ENCODE measurements around the gene PRDM16. TPM values are rescaled to one million over a fixed set of nuclear protein-coding genes. Genes with fewer than 3 reads are reported as not detected.

PRDM16 gene
- total and polyA plus RNA-seq, 2 of the 8 experiments (the other 6 are each of a cell fraction or from before 2014, with no cell fraction given): 0.39 to 0.43 TPM

DNA sequence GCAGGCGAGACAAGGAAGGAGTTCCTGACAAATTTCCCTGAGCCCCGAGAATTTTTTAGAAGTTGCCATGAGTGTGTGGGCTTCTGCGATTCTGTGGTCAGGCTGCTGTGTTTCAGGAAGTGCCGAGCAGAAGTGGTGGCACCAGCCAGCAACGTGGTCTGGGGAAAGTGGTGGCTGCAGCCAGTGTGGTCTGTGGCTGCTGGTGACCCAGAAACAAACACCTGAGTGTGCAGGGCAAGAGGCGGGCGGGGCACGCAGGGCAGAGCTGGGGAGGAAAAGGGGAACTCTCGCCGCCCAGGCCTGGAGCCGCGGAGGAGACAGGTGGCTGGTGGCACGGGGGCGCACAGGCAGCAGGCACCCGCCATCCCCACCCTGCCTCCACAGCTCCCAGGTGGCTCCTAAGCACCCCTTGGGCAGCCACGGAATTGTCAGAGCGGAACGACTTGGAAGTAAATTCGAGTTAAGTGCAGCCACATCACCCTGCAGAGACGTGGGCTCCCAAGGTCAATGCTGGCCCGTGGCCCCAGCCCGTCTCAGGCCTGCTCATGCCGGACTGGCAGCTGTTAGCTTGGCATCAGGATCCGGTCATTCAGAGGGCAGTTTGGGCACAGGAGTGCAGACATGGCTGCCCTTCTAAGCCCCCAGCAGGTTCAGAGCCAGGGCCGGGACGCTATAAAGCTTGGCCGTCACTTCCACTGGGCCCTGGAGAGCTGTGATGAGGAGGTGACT, 25.1 kb downstream of the PRDM16 start:
- no peaks in the 10 kb centered on the region; a peak in 1 of 7 replicates for H3K27me3 ChIP-seq (replicated peaks in 1 of 4; ENCODE audit: control insufficient read depth in 3 of 4, extremely low read depth in 1 of 4, insufficient read depth in 3 of 4, low read length in 3 of 4)
- H3K4me3 ChIP-seq (ENCODE audit: extremely low read depth in 1 of 4, insufficient read depth in 2 of 4, low read depth in 3 of 4, low read length in 4 of 4): no peak overlapping the region
- CTCF ChIA-PET (ENCODE audit: partially characterized antibody): interaction anchor here (0.6 kb wide), 1 partner anchor 70 kb away, joined by 3 read pairs; no protein-coding TSS in a partner anchor
- H3K23ac ChIP-seq (ENCODE audit: insufficient read length): no peak overlapping the region
- no peak overlapping the region for H3K4me2 ChIP-seq (ENCODE audit: insufficient read depth in 1 of 2, low read depth in 2 of 2, low read length in 2 of 2)
- no peak overlapping the region for H2BK120ac ChIP-seq (replicated peaks; ENCODE audit: low read depth, low read length)
- H3K23me2 ChIP-seq (ENCODE audit: low read depth, low read length): no peaks in the 10 kb centered on the region
- no peaks in the 10 kb centered on the region for H4K20me1 ChIP-seq (replicated peaks in 1 of 2; ENCODE audit: control insufficient read depth in 1 of 2, insufficient read depth in 2 of 2, low read length in 2 of 2)
- no peak overlapping the region for H3K27ac ChIP-seq (ENCODE audit: low read depth, low read length)
- no peak overlapping the region for H3K4ac ChIP-seq (replicated peaks; ENCODE audit: insufficient read length, low read depth, low read length)
- H2BK15ac ChIP-seq (ENCODE audit: low read length): no peak overlapping the region
- no peaks in the 10 kb centered on the region for H3K79me2 ChIP-seq (ENCODE audit: control insufficient read depth in 1 of 2, insufficient read depth in 2 of 2, low read length in 2 of 2)
- no peak overlapping the region for H4K91ac ChIP-seq (replicated peaks; ENCODE audit: insufficient read length, low read length)
- no peak overlapping the region for H2AFZ ChIP-seq (ENCODE audit: low read length)
- H2AK5ac ChIP-seq (ENCODE audit: low read depth, low read length): no peak overlapping the region
- H3K18ac ChIP-seq (ENCODE audit: extremely low read depth, low read length): no peak overlapping the region
- H3K36me3 ChIP-seq (ENCODE audit: control insufficient read depth in 2 of 4, insufficient read depth in 4 of 4, low read length in 3 of 4): no peaks in the 10 kb centered on the region
- H2BK5ac ChIP-seq (ENCODE audit: low read depth, low read length): no peak overlapping the region
- no peaks in the 10 kb centered on the region; a peak in 1 of 7 replicates for H3K4me1 ChIP-seq (replicated peaks in 1 of 4; ENCODE audit: control insufficient read depth in 3 of 4, insufficient read depth in 4 of 4, low read length in 3 of 4)
- no peak for DNase-seq (ENCODE audit: low read depth in 1 of 2, low spot score in 2 of 2)
- H3K79me1 ChIP-seq (ENCODE audit: low read depth, low read length): no peaks in the 10 kb centered on the region
- no peak overlapping the region for H3K56ac ChIP-seq (replicated peaks; ENCODE audit: insufficient read length, low read depth, low read length)
- H3K14ac ChIP-seq (ENCODE audit: insufficient read length): no peak overlapping the region
- H4K8ac ChIP-seq (ENCODE audit: extremely low read depth, insufficient read depth, low read length): 0 out of 2 replicates have a peak overlapping the region, but pooled peaks have one; percentile 14
- no peak overlapping the region for H2BK20ac ChIP-seq (ENCODE audit: low read length)
- no peak for FAIRE-seq
- no peak overlapping the region for H4K5ac ChIP-seq (ENCODE audit: insufficient read length, low read depth, low read length)
- H3K9ac ChIP-seq (replicated peaks in 1 of 4; ENCODE audit: extremely low read depth in 1 of 4, low read depth in 3 of 4, low read length in 3 of 4): no peak overlapping the region
- WGBS, 2 experiments (ENCODE audit: extremely low coverage in 1 of 2, insufficient coverage in 1 of 2, insufficient read length in 1 of 2, insufficient replicate concordance in 2 of 2, low coverage in 1 of 2, low lambda C conversion rate in 2 of 2, missing lambda C conversion rate in 1 of 2): 95% methylated on average over 17 of the region's 27 CpGs; no CpG with 5 or more reads in 1 of the 2 experiments
- POLR2A ChIA-PET (ENCODE audit: partially characterized antibody): no interaction called here
- H3K9me3 ChIP-seq (ENCODE audit: insufficient read depth in 2 of 2, low read depth in 1 of 2, low read length in 1 of 2): no peaks in the 10 kb centered on the region
- no peak overlapping the region for H2BK12ac ChIP-seq (ENCODE audit: low read depth, low read length)
- TF ChIP-seq CEBPB (IDR thresholded peaks at IDR 0.05; ENCODE audit: low read depth, low read length): no peak
- TF ChIP-seq JUND (IDR thresholded peaks at IDR 0.05; ENCODE audit: low read length): no peak

Measured in H1 (cell line).